SH-SY5Y (cell line): ENCODE data around the gene CES3.

Experiments used
- GATA2 ChIP-seq: IDR thresholded peaks from 2 replicates; pipeline ENCODE4 v1.6.1; 2011; ENCODE audit warnings: mild to moderate bottlenecking, low read depth, low read length
- GATA3 ChIP-seq: IDR thresholded peaks from 2 replicates; pipeline ENCODE4 v1.6.1; 2011; ENCODE audit warnings: low read depth, mild to moderate bottlenecking, low read length, moderate library complexity

DNA sequence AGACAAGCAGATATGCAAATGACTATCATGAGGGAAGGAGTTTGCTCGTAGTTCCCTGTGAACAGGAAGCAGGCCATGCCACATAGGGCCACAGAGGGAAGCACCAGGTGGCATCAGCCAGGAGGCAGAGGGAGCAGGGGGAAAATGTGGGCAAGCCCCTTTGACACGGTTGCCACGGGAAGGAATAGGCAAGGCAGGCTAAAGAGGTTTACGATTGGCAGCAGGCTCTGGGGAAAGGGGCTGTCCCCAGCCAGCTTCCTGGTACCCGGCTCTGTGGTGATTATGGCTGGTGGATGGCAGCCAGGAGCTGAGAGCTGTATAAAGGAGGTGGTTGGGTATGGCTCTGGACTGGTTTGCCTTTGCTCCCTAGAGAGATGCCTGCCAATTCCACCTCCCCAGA, 848 bp downstream of the CES3 start:
- TF ChIP-seq GATA2 (no peak), GATA3 (no peak)
